ENCODE data around the gene HNRNPM.

Gene HNRNPM

GRCh38 chr19:8397746-8398310 lies 46.9 kb upstream of the HNRNPM start:
- H3K4me3 ChIP-seq (ENCODE audit: control insufficient read depth, low read depth, low read length): no peak overlapping the region
- TF ChIP-seq CTCF (IDR thresholded peaks at IDR 0.05; ENCODE audit: control insufficient read depth, insufficient read depth, low read depth, low read length, missing control alignments): no peak
- no peak for DNase-seq (ENCODE audit: low read depth)

- H3K4me3 ChIP-seq (ENCODE audit: control insufficient read depth, low read depth, low read length): no peak overlapping the region
- TF ChIP-seq CTCF (IDR thresholded peaks at IDR 0.05; ENCODE audit: control insufficient read depth, insufficient read depth, low read depth, low read length, missing control alignments): no peak
- no peak for DNase-seq (ENCODE audit: low read depth)
Observed at GRCh38 chr19:8398311-8398771, 46.4 kb upstream of the HNRNPM start.

- H3K4me3 ChIP-seq (ENCODE audit: control insufficient read depth, low read depth, low read length): no peak overlapping the region
- DNase-seq (ENCODE audit: low read depth): no peak
- TF ChIP-seq CTCF (IDR thresholded peaks at IDR 0.05; ENCODE audit: control insufficient read depth, insufficient read depth, low read depth, low read length, missing control alignments): no peak
Observed at GRCh38 chr19:8399681-8400188, 45.0 kb upstream of the HNRNPM start.

GRCh38 chr19:8401981-8402411 lies 42.8 kb upstream of the HNRNPM start:
- no peak for DNase-seq (ENCODE audit: low read depth)
- no peak overlapping the region for H3K4me3 ChIP-seq (ENCODE audit: control insufficient read depth, low read depth, low read length)
- no peak for TF ChIP-seq CTCF (IDR thresholded peaks at IDR 0.05; ENCODE audit: control insufficient read depth, insufficient read depth, low read depth, low read length, missing control alignments)

GRCh38 chr19:8403098-8403819 lies 41.5 kb upstream of the HNRNPM start:
- TF ChIP-seq CTCF (IDR thresholded peaks at IDR 0.05; ENCODE audit: control insufficient read depth, insufficient read depth, low read depth, low read length, missing control alignments): no peak
- H3K4me3 ChIP-seq (ENCODE audit: control insufficient read depth, low read depth, low read length): no peak overlapping the region
- no peak for DNase-seq (ENCODE audit: low read depth)

GRCh38 chr19:8403820-8404109 lies 41.0 kb upstream of the HNRNPM start:
- H3K4me3 ChIP-seq (ENCODE audit: control insufficient read depth, low read depth, low read length): no peak overlapping the region
- TF ChIP-seq CTCF (IDR thresholded peaks at IDR 0.05; ENCODE audit: control insufficient read depth, insufficient read depth, low read depth, low read length, missing control alignments): no peak
- no peak for DNase-seq (ENCODE audit: low read depth)
